DND-41 (cell line): ENCODE results near the gene DBNL.
A peak's percentile ranks its signal among the peaks of the same experiment; 100 is the strongest.

Experiments used
- ATAC-seq: fragments of 200-7000 bp; cut with Tn5 transposase; 3 replicates; pipeline ENCODE4 v1.9.1; 2021; ENCODE audit warnings: low read depth; ENCODE audit not compliant: insufficient read depth
- DNase-seq: peaks from one replicate; pipeline ENCODE4 v3.0.0-alpha.2; 2020
- H2AFZ ChIP-seq: 2 replicates; pipeline ENCODE4 v1.6.0; 2012; ENCODE audit warnings: low read depth, low read length
- H3K27ac ChIP-seq: 2 replicates; pipeline ENCODE4 v1.5.1; 2012; ENCODE audit warnings: low read length, inconsistent platforms
- H3K27me3 ChIP-seq: fragments of 200-600 bp; sonication (generic); 2 replicates; pipeline ENCODE4 v1.6.0; 2012; ENCODE audit warnings: low read length, mild to moderate bottlenecking, inconsistent platforms; ENCODE audit not compliant: insufficient read depth, poor library complexity
- H3K36me3 ChIP-seq: 2 replicates; pipeline ENCODE4 v1.5.1; 2012; ENCODE audit warnings: low read length, inconsistent platforms; ENCODE audit not compliant: insufficient read depth
- H3K4me1 ChIP-seq: 2 replicates; pipeline ENCODE4 v1.5.1; 2012; ENCODE audit warnings: mild to moderate bottlenecking, low read length; ENCODE audit not compliant: insufficient read depth
- H3K4me2 ChIP-seq: 2 replicates; pipeline ENCODE4 v1.6.0; 2012; ENCODE audit warnings: mild to moderate bottlenecking, moderate library complexity, low read length, inconsistent platforms; ENCODE audit not compliant: insufficient read depth
- H3K4me3 ChIP-seq, 2 experiments: fragments of 200-600 bp in 1 of 2; shearing (Covaris generic) in 1 of 2; 2 replicates each; pipeline ENCODE4 v1.5.1; 2012 to 2016; ENCODE audit warnings: inconsistent platforms in 2 of 2, low read length in 2 of 2, mild to moderate bottlenecking in 2 of 2, low read depth in 1 of 2, moderate library complexity in 1 of 2
- H3K79me2 ChIP-seq: 2 replicates; pipeline ENCODE4 v1.6.0; 2012; ENCODE audit warnings: low read length, inconsistent platforms; ENCODE audit not compliant: insufficient read depth
- H3K9ac ChIP-seq: 2 replicates; pipeline ENCODE4 v1.6.0; 2012; ENCODE audit warnings: low read depth, mild to moderate bottlenecking, inconsistent platforms, low read length, moderate library complexity
- H3K9me3 ChIP-seq: 2 replicates; pipeline ENCODE4 v1.5.1; 2012; ENCODE audit warnings: low read length, moderate library complexity, mild to moderate bottlenecking, inconsistent platforms; ENCODE audit not compliant: insufficient read depth, severe bottlenecking
- H4K20me1 ChIP-seq: 2 replicates; pipeline ENCODE4 v1.6.0; 2012; ENCODE audit warnings: low read length; ENCODE audit not compliant: insufficient read depth
- EZH2 ChIP-seq: IDR thresholded peaks from 3 replicates; pipeline ENCODE4 v1.6.1; 2012; ENCODE audit warnings: borderline replicate concordance, low read depth, mild to moderate bottlenecking, moderate library complexity, low read length, inconsistent platforms; ENCODE audit not compliant: severe bottlenecking
- TF ChIP-seq, protein P1 (sequence below): IDR thresholded peaks from 2 replicates; pipeline ENCODE4 v1.5.1; 2012; ENCODE audit warnings: borderline replicate concordance, low read length, moderate library complexity, mild to moderate bottlenecking; ENCODE audit not compliant: poor library complexity, severe bottlenecking; ENCODE audit errors: extremely low read depth

Gene DBNL

DNA sequence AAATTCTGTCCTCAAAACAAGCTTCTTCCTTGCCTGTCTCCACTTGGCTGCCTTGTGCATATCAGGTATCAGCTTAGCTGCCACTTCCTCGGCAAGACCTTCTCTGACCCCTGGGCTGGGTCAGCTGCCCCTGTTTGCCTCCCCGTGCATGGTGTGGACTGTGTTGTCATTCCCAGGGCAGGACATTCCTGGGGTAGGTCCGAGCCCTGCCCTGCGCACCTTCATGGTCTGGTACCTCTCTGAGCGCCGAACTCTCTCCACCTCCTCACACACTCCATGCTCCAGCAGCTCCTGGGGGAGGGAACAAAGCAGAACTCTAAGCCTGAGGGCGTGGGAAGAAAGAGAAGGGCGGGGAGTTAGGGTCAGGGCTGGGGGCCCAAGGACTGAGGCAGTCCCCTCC, 34.0 kb downstream of the DBNL start:
- DNase-seq (no peak), ATAC-seq (no peak)
- Histone ChIP-seq H2AFZ (no peak overlapping the region), H4K20me1 (peaks cover 11% of the 10 kb centered on the region; the same call in 1 of the 2 replicates), H3K9ac (peak overlapping the region; percentile 19; the same call in 1 of the 2 replicates), H3K4me3 (no peak overlapping the region), H3K36me3 (peaks cover 76% of the 10 kb centered on the region), H3K9me3 (no peaks in the 10 kb centered on the region), H3K27me3 (no peaks in the 10 kb centered on the region), H3K79me2 (peaks cover 33% of the 10 kb centered on the region), H3K4me1 (peaks cover 51% of the 10 kb centered on the region), H3K4me2 (peak overlapping the region; percentile 0; the same call in 1 of the 2 replicates), H3K27ac (peak overlapping the region; percentile 59)
- no peak for TF ChIP-seq EZH2
- TF ChIP-seq, protein P1, sequence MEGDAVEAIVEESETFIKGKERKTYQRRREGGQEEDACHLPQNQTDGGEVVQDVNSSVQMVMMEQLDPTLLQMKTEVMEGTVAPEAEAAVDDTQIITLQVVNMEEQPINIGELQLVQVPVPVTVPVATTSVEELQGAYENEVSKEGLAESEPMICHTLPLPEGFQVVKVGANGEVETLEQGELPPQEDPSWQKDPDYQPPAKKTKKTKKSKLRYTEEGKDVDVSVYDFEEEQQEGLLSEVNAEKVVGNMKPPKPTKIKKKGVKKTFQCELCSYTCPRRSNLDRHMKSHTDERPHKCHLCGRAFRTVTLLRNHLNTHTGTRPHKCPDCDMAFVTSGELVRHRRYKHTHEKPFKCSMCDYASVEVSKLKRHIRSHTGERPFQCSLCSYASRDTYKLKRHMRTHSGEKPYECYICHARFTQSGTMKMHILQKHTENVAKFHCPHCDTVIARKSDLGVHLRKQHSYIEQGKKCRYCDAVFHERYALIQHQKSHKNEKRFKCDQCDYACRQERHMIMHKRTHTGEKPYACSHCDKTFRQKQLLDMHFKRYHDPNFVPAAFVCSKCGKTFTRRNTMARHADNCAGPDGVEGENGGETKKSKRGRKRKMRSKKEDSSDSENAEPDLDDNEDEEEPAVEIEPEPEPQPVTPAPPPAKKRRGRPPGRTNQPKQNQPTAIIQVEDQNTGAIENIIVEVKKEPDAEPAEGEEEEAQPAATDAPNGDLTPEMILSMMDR, result no peak

GRCh38 chr7:44079331-44080021, 35.0 kb downstream of the DBNL start:
- Histone ChIP-seq H3K27me3 (no peaks in the 10 kb centered on the region), H3K27ac (peak overlapping the region; percentile 59), H3K9ac (no peak overlapping the region), H3K79me2 (peaks cover 33% of the 10 kb centered on the region), H4K20me1 (peaks cover 11% of the 10 kb centered on the region; the same call in 1 of the 2 replicates), H3K4me1 (peaks cover 54% of the 10 kb centered on the region), H3K9me3 (no peaks in the 10 kb centered on the region), H2AFZ (no peak overlapping the region), H3K4me2 (peak overlapping the region; percentile 59), H3K4me3 (no peak overlapping the region), H3K36me3 (peaks cover 66% of the 10 kb centered on the region)
- ATAC-seq (no peak), DNase-seq (no peak)
- TF ChIP-seq, protein P1, result no peak
- no peak for TF ChIP-seq EZH2

- Histone ChIP-seq H3K36me3 (peaks cover 62% of the 10 kb centered on the region), H3K9me3 (no peaks in the 10 kb centered on the region), H3K79me2 (peaks cover 33% of the 10 kb centered on the region), H3K4me1 (peaks cover 54% of the 10 kb centered on the region), H3K4me2 (peak overlapping the region; percentile 59), H2AFZ (no peak overlapping the region), H4K20me1 (peaks cover 11% of the 10 kb centered on the region; the same call in 1 of the 2 replicates), H3K27me3 (no peaks in the 10 kb centered on the region), H3K4me3 (peak overlapping the region in 1 of 2 experiments; percentile 64; a peak in 1 of 4 replicates), H3K9ac (peak overlapping the region; percentile 75; the same call in 1 of the 2 replicates), H3K27ac (peak overlapping the region; percentile 69; the same call in 1 of the 2 replicates)
- DNase-seq (no peak), ATAC-seq (no peak)
- TF ChIP-seq, protein P1, result no peak
- TF ChIP-seq EZH2, result no peak
Observed at GRCh38 chr7:44080118-44080517, 35.6 kb downstream of the DBNL start.
